HG03521 (cell line): ENCODE results near the gene CS.
"Not testable (repeated sequence)": the region's sequence is repeated elsewhere in the genome, so short reads cannot be mapped to it uniquely, and the experiment has no call there.

Experiments used
- ATAC-seq: cut with Tn5 transposase; IDR thresholded peaks from one replicate; pipeline ENCODE4 v1.9.1; 2021; ENCODE audit warnings: mild to moderate bottlenecking, moderate library complexity; ENCODE audit not compliant: unreplicated experiment

Gene CS

GRCh38 chr12:56321610-56322009 is 21.5 kb upstream of the CS start:
- not testable (repeated sequence) for ATAC-seq

- no peak for ATAC-seq
These were observed 20.9 kb upstream of the CS start for GRCh38 chr12:56321027-56321426.

GRCh38 chr12:56317675-56318074 is 17.5 kb upstream of the CS start:
- no peak for ATAC-seq

GRCh38 chr12:56315622-56316473 is 15.7 kb upstream of the CS start, which contains the start of gene CNPY2:
Gene CNPY2 (minus strand): TSS chr12:56315988. CDS start chr12:56315217, 771 bp downstream.
- peak; percentile 87 for ATAC-seq

GRCh38 chr12:56315249-56315621 is 15.1 kb upstream of the CS start:
- ATAC-seq: no peak

GRCh38 chr12:56311003-56311402 is 10.9 kb upstream of the CS start:
- ATAC-seq: no peak

GRCh38 chr12:56308714-56309113 is 8.6 kb upstream of the CS start:
- ATAC-seq: no peak

GRCh38 chr12:56307221-56307965 is 7.3 kb upstream of the CS start:
- ATAC-seq: no peak

GRCh38 chr12:56304872-56305590 is 4.9 kb upstream of the CS start:
- ATAC-seq: no peak

- no peak for ATAC-seq
These were observed 4.1 kb upstream of the CS start for GRCh38 chr12:56304276-56304675.

- ATAC-seq: no peak
These were observed 724 bp upstream of the CS start for GRCh38 chr12:56300644-56301464.

- no peak for ATAC-seq
These were observed 750 bp downstream of the CS start for GRCh38 chr12:56299308-56299852.

- no peak for ATAC-seq
These were observed 1.3 kb downstream of the CS start for GRCh38 chr12:56298828-56299227.

GRCh38 chr12:56297400-56297799 is 2.7 kb downstream of the CS start:
- no peak for ATAC-seq

GRCh38 chr12:56296295-56296694 is 3.8 kb downstream of the CS start:
- ATAC-seq: no peak

- no peak for ATAC-seq
These were observed 6.3 kb downstream of the CS start for GRCh38 chr12:56293795-56294194.

GRCh38 chr12:56288705-56289387 is 11.3 kb downstream of the CS start:
- ATAC-seq: no peak

GRCh38 chr12:56286044-56286830 is 13.9 kb downstream of the CS start:
- ATAC-seq: no peak

- not testable (repeated sequence) for ATAC-seq
These were observed 15.9 kb downstream of the CS start for GRCh38 chr12:56284263-56284662.
